ENCODE measurements around the gene SRSF7.

DNA sequence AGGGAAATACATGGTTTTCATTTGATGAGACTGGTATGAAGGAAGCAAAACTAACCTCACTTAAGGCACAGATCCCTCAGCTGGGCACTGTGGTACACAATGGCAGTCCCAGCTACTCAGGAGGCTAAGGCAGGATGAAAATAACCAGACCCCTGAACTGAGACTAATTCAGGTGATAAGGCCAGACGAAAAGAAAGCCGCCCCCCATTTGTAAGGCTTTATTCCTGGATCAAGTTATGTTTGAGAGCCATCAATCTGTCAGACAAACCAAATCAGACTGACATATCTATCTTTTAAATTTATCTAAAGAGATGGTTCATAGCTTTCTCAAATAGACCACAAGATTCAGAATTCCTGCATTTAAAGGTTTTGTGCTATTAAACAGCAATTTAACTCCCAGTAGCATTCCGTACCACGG is 4.1 kb downstream of the SRSF7 start:
- TF ChIP-seq CTCF (IDR thresholded peaks at IDR 0.05; ENCODE audit: low read depth, low read length), result no peak
- no peak for TF ChIP-seq POLR2A (IDR thresholded peaks at IDR 0.05; ENCODE audit: extremely low read depth, insufficient read length)
- TF ChIP-seq, protein P1, sequence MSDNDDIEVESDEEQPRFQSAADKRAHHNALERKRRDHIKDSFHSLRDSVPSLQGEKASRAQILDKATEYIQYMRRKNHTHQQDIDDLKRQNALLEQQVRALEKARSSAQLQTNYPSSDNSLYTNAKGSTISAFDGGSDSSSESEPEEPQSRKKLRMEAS (IDR thresholded peaks at IDR 0.05; ENCODE audit: low read depth, low read length), result no peak
- no peak for TF ChIP-seq MYC (IDR thresholded peaks at IDR 0.05; ENCODE audit: low read depth, low read length)
